Omental fat pad (tissue), 4 donors: ENCODE data around the gene LSM14A. TPM values are rescaled to one million over a fixed set of nuclear protein-coding genes. Genes with fewer than 3 reads are reported as not detected.

Source experiments
- ATAC-seq: fragments of 150-250 bp; one replicate; pipeline ENCODE4 v1.9.1; 2016; ENCODE audit warnings: mild to moderate bottlenecking, moderate library complexity; ENCODE audit not compliant: low FRiP score
- DNase-seq: peaks from one replicate; pipeline ENCODE4 v3.0.0-alpha.2; 2019; ENCODE audit warnings: low spot score
- CTCF ChIP-seq, 3 donors: fragments of 450-650 bp; IDR thresholded peaks; one replicate each; pipeline ENCODE4 v1.5.1; 2016 to 2017; ENCODE audit warnings: antibody characterized with exemption in 3 of 3, mild to moderate bottlenecking in 3 of 3, moderate library complexity in 2 of 3
- total RNA-seq, 4 donors: library from RNA; depleted of rRNA; stranded (reverse); fragments of >200 nt; gene quantifications; one replicate each; pipeline ENCODE4 v1.1.0, GENCODE V29; 2016

Gene LSM14A
- total RNA-seq, 4 donors from 2014 or later, result 63.0 to 128 (median 93.1) TPM

GRCh38 chr19:34179066-34179465 lies 6.8 kb downstream of the LSM14A start:
- DNase-seq (no peak), ATAC-seq (no peak)
- TF ChIP-seq CTCF (IDR thresholded peaks at IDR 0.05), result no peak

GRCh38 chr19:34180273-34180672 lies 8.0 kb downstream of the LSM14A start:
- DNase-seq (no peak), ATAC-seq (no peak)
- no peak for TF ChIP-seq CTCF (IDR thresholded peaks at IDR 0.05)

- TF ChIP-seq CTCF (IDR thresholded peaks at IDR 0.05), result no peak
- DNase-seq (no peak), ATAC-seq (no peak)
Measured at GRCh38 chr19:34180709-34181108, 8.4 kb downstream of the LSM14A start.

- DNase-seq (no peak), ATAC-seq (no peak)
- no peak for TF ChIP-seq CTCF (IDR thresholded peaks at IDR 0.05)
Measured at GRCh38 chr19:34181111-34181864, 9.0 kb downstream of the LSM14A start.

- no peak for TF ChIP-seq CTCF (IDR thresholded peaks at IDR 0.05)
- no peak for ATAC-seq
- DNase-seq, result no peak
Measured at GRCh38 chr19:34182125-34182524, 9.8 kb downstream of the LSM14A start.

- no peak for ATAC-seq
- no peak for DNase-seq
- TF ChIP-seq CTCF (IDR thresholded peaks at IDR 0.05), result no peak
Measured at GRCh38 chr19:34184880-34185491, 12.7 kb downstream of the LSM14A start.

- TF ChIP-seq CTCF (IDR thresholded peaks at IDR 0.05), result no peak
- ATAC-seq (no peak), DNase-seq (no peak)
Measured at GRCh38 chr19:34186205-34186604, 13.9 kb downstream of the LSM14A start.
